Activated CD8-positive, alpha-beta T cell treated with anti-CD3 and anti-CD28 coated beads for 36 hours (primary cell): ENCODE results near the gene KCNQ1OT1. TPM values are rescaled to one million over a fixed set of nuclear protein-coding genes. Genes with fewer than 3 reads are reported as not detected.

Experiments
- ATAC-seq: fragments of 200-7000 bp; cut with Tn5 transposase; one replicate; pipeline ENCODE4 v1.10.0; 2021; ENCODE audit warnings: mild to moderate bottlenecking, moderate library complexity
- CTCF ChIA-PET: fragments of 350-600 bp; sonication (Branson Sonifier 250); formaldehyde crosslinking; loops from one replicate; lab custom pipeline; 2021; ENCODE audit warnings: antibody characterized with exemption; lab: Charles Lee
- POLR2A ChIA-PET: fragments of 350-600 bp; sonication (Branson Sonifier 250); formaldehyde crosslinking; loops from one replicate; lab custom pipeline; 2021; ENCODE audit warnings: antibody characterized with exemption; lab: Charles Lee
- DNase-seq: peaks from one replicate; pipeline ENCODE4 v3.0.0-alpha.2; 2020
- H3K27ac Mint-ChIP-seq: one replicate; pipeline ENCODE4 v1.8.0; 2021; ENCODE audit warnings: mild to moderate bottlenecking, mixed read lengths
- H3K27me3 Mint-ChIP-seq: one replicate; pipeline ENCODE4 v1.8.0; 2021; ENCODE audit warnings: mixed read lengths
- H3K36me3 Mint-ChIP-seq: one replicate; pipeline ENCODE4 v1.8.0; 2021; ENCODE audit warnings: low read depth, mixed read lengths
- H3K4me1 Mint-ChIP-seq: one replicate; pipeline ENCODE4 v1.8.0; 2021; ENCODE audit warnings: low read depth, mixed read lengths
- H3K4me3 Mint-ChIP-seq: one replicate; pipeline ENCODE4 v1.8.0; 2021; ENCODE audit warnings: mild to moderate bottlenecking, moderate library complexity, mixed read lengths
- H3K9me3 Mint-ChIP-seq: one replicate; pipeline ENCODE4 v1.8.0; 2021; ENCODE audit warnings: mixed read lengths
- CTCF ChIP-seq: fragments of 200-600 bp; IDR thresholded peaks from one replicate; pipeline ENCODE4 v1.8.0; 2022; ENCODE audit warnings: antibody characterized with exemption, mild to moderate bottlenecking
- intact Hi-C: fragments of 100-400 bp; cut with micrococcal nuclease; formaldehyde crosslinking; loops from one replicate; pipeline ENCODE4 v1.10.0; 2022
- total RNA-seq, 2 experiments: library from RNA; stranded (reverse); gene quantifications; one replicate each; pipeline ENCODE4 v1.2.3, GENCODE V29; 2021

KCNQ1OT1 gene
- total RNA-seq, 2 experiments from 2014 or later = 0.22 to 0.23 TPM

- no peaks in the 10 kb centered on the region for H3K36me3 Mint-ChIP-seq
- H3K27me3 Mint-ChIP-seq = no peaks in the 10 kb centered on the region
- intact Hi-C loops = no loop called here
- no peak for ATAC-seq
- ChIA-PET POLR2A (no interaction called here), CTCF (no interaction called here)
- no peak for DNase-seq
- H3K27ac Mint-ChIP-seq = no peak overlapping the region
- no peak for TF ChIP-seq CTCF
- no peak overlapping the region for H3K4me3 Mint-ChIP-seq
- H3K9me3 Mint-ChIP-seq = no peaks in the 10 kb centered on the region
- no peaks in the 10 kb centered on the region for H3K4me1 Mint-ChIP-seq
These were observed 32.6 kb upstream of the KCNQ1OT1 start for GRCh38 chr11:2732261-2732939.

- Mint-ChIP-seq H3K4me3 (no peak overlapping the region), H3K36me3 (no peaks in the 10 kb centered on the region), H3K4me1 (no peaks in the 10 kb centered on the region), H3K27ac (no peak overlapping the region), H3K27me3 (no peaks in the 10 kb centered on the region), H3K9me3 (no peaks in the 10 kb centered on the region)
- intact Hi-C loops = no loop called here
- CTCF ChIA-PET = no interaction called here
- no peak for ATAC-seq
- DNase-seq = no peak
- POLR2A ChIA-PET = no interaction called here
- no peak for TF ChIP-seq CTCF
These were observed 31.6 kb upstream of the KCNQ1OT1 start for GRCh38 chr11:2731130-2732125.

- H3K9me3 Mint-ChIP-seq = no peaks in the 10 kb centered on the region
- intact Hi-C loops = no loop called here
- POLR2A ChIA-PET = interaction anchor here (0.5 kb wide), 1 partner anchor 50 kb away, joined by 3 read pairs; no protein-coding TSS in a partner anchor
These were observed 30.7 kb upstream of the KCNQ1OT1 start for GRCh38 chr11:2730272-2731129.

GRCh38 chr11:2729841-2730240 is 30.0 kb upstream of the KCNQ1OT1 start:
- no peaks in the 10 kb centered on the region for H3K9me3 Mint-ChIP-seq

More at GRCh38 chr11:2730272-2731129, 30.7 kb upstream of the KCNQ1OT1 start:
- ATAC-seq (no peak), DNase-seq (no peak)
- Mint-ChIP-seq H3K27me3 (no peaks in the 10 kb centered on the region), H3K36me3 (no peaks in the 10 kb centered on the region), H3K4me1 (no peaks in the 10 kb centered on the region), H3K4me3 (no peak overlapping the region), H3K27ac (no peak overlapping the region)
- no peak for TF ChIP-seq CTCF
- CTCF ChIA-PET = interaction anchor here (1.0 kb wide), 1 partner anchor 198 kb away, joined by 3 read pairs; no protein-coding TSS in a partner anchor

More at GRCh38 chr11:2729841-2730240, 30.0 kb upstream of the KCNQ1OT1 start:
- DNase-seq = no peak
- H3K27ac Mint-ChIP-seq = no peak overlapping the region
- no peaks in the 10 kb centered on the region for H3K27me3 Mint-ChIP-seq
- ATAC-seq = no peak
- H3K36me3 Mint-ChIP-seq = no peaks in the 10 kb centered on the region
- H3K4me3 Mint-ChIP-seq = no peak overlapping the region
- H3K4me1 Mint-ChIP-seq = no peaks in the 10 kb centered on the region
- POLR2A ChIA-PET = interaction anchor here (0.5 kb wide), 1 partner anchor 49 kb away, joined by 3 read pairs; no protein-coding TSS in a partner anchor
- CTCF ChIA-PET = interaction anchor here (1.0 kb wide), 1 partner anchor 197 kb away, joined by 3 read pairs; no protein-coding TSS in a partner anchor
- TF ChIP-seq CTCF = no peak
- intact Hi-C loops = no loop called here
